ENCODE measurements around the gene STK32C.
"Not testable (repeated sequence)": the region's sequence is repeated elsewhere in the genome, so short reads cannot be mapped to it uniquely, and the experiment has no call there.

Gene STK32C

GRCh38 chr10:132223156-132223590, 84.6 kb downstream of the STK32C start:
- Histone ChIP-seq H2AK5ac (ENCODE audit: low read length) (no peak overlapping the region), H3K4ac (ENCODE audit: low read depth, low read length) (no peak overlapping the region), H4K8ac (ENCODE audit: low read depth, low read length) (no peak overlapping the region), H3K9ac (ENCODE audit: low read length) (no peak overlapping the region), H3K27ac (ENCODE audit: low read depth, low read length) (no peak overlapping the region), H2BK12ac (ENCODE audit: low read length) (no peak overlapping the region), H3K79me1 (ENCODE audit: low read length) (no peaks in the 10 kb centered on the region), H2BK5ac (ENCODE audit: low read depth, low read length, poor library complexity) (no peak overlapping the region), H3K9me3 (ENCODE audit: insufficient read depth, low read depth, low read length) (peaks cover 7% of the 10 kb centered on the region), H3K14ac (ENCODE audit: low read length) (no peak overlapping the region), H3K27me3 (ENCODE audit: insufficient read depth, low read length) (no peaks in the 10 kb centered on the region), H3K4me1 (ENCODE audit: control insufficient read depth in 1 of 2, insufficient read depth in 2 of 2, low read length in 2 of 2) (no peaks in the 10 kb centered on the region), H3K4me2 (ENCODE audit: low read length) (no peak overlapping the region), H3K36me3 (ENCODE audit: control insufficient read depth in 1 of 2, insufficient read depth in 2 of 2, low read length in 2 of 2) (no peaks in the 10 kb centered on the region), H3K79me2 (ENCODE audit: control insufficient read depth, insufficient read depth, low read length, poor library complexity) (no peaks in the 10 kb centered on the region), H2AFZ (ENCODE audit: insufficient read depth, low read length, poor library complexity) (no peak overlapping the region), H2BK120ac (ENCODE audit: insufficient read depth, low read length, poor library complexity) (no peak overlapping the region), H3K4me3 (ENCODE audit: low read depth, low read length) (no peak overlapping the region), H3K23ac (ENCODE audit: low read length) (no peak overlapping the region), H3K18ac (ENCODE audit: low read length) (no peak overlapping the region), H4K91ac (ENCODE audit: low read depth, low read length) (no peak overlapping the region), H4K12ac (ENCODE audit: low read depth, low read length) (no peak overlapping the region)
- DNase-seq = peak; percentile 78 to 84
- no CpG with 5 or more reads among the region's 16 CpGs for WGBS (ENCODE audit: extremely low coverage, insufficient coverage, insufficient read length)

- Histone ChIP-seq H4K8ac (ENCODE audit: low read depth, low read length) (no peak overlapping the region), H3K9me3 (ENCODE audit: insufficient read depth, low read depth, low read length) (peaks cover 8% of the 10 kb centered on the region), H3K23ac (ENCODE audit: low read length) (no peak overlapping the region), H3K9ac (ENCODE audit: low read length) (no peak overlapping the region), H2BK12ac (ENCODE audit: low read length) (no peak overlapping the region), H3K4me1 (ENCODE audit: control insufficient read depth in 1 of 2, insufficient read depth in 2 of 2, low read length in 2 of 2) (no peaks in the 10 kb centered on the region), H3K4me3 (ENCODE audit: low read depth, low read length) (no peak overlapping the region), H2BK120ac (ENCODE audit: insufficient read depth, low read length, poor library complexity) (no peak overlapping the region), H4K12ac (ENCODE audit: low read depth, low read length) (no peak overlapping the region), H3K79me2 (ENCODE audit: control insufficient read depth, insufficient read depth, low read length, poor library complexity) (no peaks in the 10 kb centered on the region), H2BK5ac (ENCODE audit: low read depth, low read length, poor library complexity) (no peak overlapping the region), H3K4me2 (ENCODE audit: low read length) (no peak overlapping the region), H2AFZ (ENCODE audit: insufficient read depth, low read length, poor library complexity) (no peak overlapping the region), H3K18ac (ENCODE audit: low read length) (no peak overlapping the region), H2AK5ac (ENCODE audit: low read length) (no peak overlapping the region), H3K27ac (ENCODE audit: low read depth, low read length) (no peak overlapping the region), H3K14ac (ENCODE audit: low read length) (no peak overlapping the region), H3K27me3 (ENCODE audit: insufficient read depth, low read length) (no peaks in the 10 kb centered on the region), H3K79me1 (ENCODE audit: low read length) (no peaks in the 10 kb centered on the region), H3K36me3 (ENCODE audit: control insufficient read depth in 1 of 2, insufficient read depth in 2 of 2, low read length in 2 of 2) (no peaks in the 10 kb centered on the region), H3K4ac (ENCODE audit: low read depth, low read length) (no peak overlapping the region), H4K91ac (ENCODE audit: low read depth, low read length) (no peak overlapping the region)
- DNase-seq = no peak
- no CpG with 5 or more reads among the region's 21 CpGs for WGBS (ENCODE audit: extremely low coverage, insufficient coverage, insufficient read length)
These were observed 85.0 kb downstream of the STK32C start for GRCh38 chr10:132222726-132223125.

- no CpG with 5 or more reads among the region's 18 CpGs for WGBS (ENCODE audit: extremely low coverage, insufficient coverage, insufficient read length)
- H2AFZ ChIP-seq (ENCODE audit: insufficient read depth, low read length, poor library complexity); H3K27ac ChIP-seq (ENCODE audit: low read depth, low read length); DNase-seq; H2BK12ac ChIP-seq (ENCODE audit: low read length); H3K18ac ChIP-seq (ENCODE audit: low read length); H3K14ac ChIP-seq (ENCODE audit: low read length); H4K12ac ChIP-seq (ENCODE audit: low read depth, low read length); H2BK120ac ChIP-seq (ENCODE audit: insufficient read depth, low read length, poor library complexity); H3K4me1 ChIP-seq (ENCODE audit: control insufficient read depth in 1 of 2, insufficient read depth in 2 of 2, low read length in 2 of 2); H2AK5ac ChIP-seq (ENCODE audit: low read length); H4K8ac ChIP-seq (ENCODE audit: low read depth, low read length); H3K27me3 ChIP-seq (ENCODE audit: insufficient read depth, low read length); H3K4ac ChIP-seq (ENCODE audit: low read depth, low read length); H3K9ac ChIP-seq (ENCODE audit: low read length); H3K4me3 ChIP-seq (ENCODE audit: low read depth, low read length); H3K36me3 ChIP-seq (ENCODE audit: control insufficient read depth in 1 of 2, insufficient read depth in 2 of 2, low read length in 2 of 2); H3K79me1 ChIP-seq (ENCODE audit: low read length); H4K91ac ChIP-seq (ENCODE audit: low read depth, low read length); H3K4me2 ChIP-seq (ENCODE audit: low read length); H3K23ac ChIP-seq (ENCODE audit: low read length); H3K79me2 ChIP-seq (ENCODE audit: control insufficient read depth, insufficient read depth, low read length, poor library complexity); H2BK5ac ChIP-seq (ENCODE audit: low read depth, low read length, poor library complexity): not testable (repeated sequence)
- peaks cover 15% of the 10 kb centered on the region for H3K9me3 ChIP-seq (ENCODE audit: insufficient read depth, low read depth, low read length)
These were observed 86.8 kb downstream of the STK32C start for GRCh38 chr10:132220996-132221395.

GRCh38 chr10:132220061-132220460, 87.7 kb downstream of the STK32C start:
- no peak overlapping the region for H3K9ac ChIP-seq (ENCODE audit: low read length)
- no peak overlapping the region for H2AK5ac ChIP-seq (ENCODE audit: low read length)
- H3K9me3 ChIP-seq (ENCODE audit: insufficient read depth, low read depth, low read length) = peaks cover 16% of the 10 kb centered on the region
- H3K79me2 ChIP-seq (ENCODE audit: control insufficient read depth, insufficient read depth, low read length, poor library complexity) = no peaks in the 10 kb centered on the region
- no peaks in the 10 kb centered on the region for H3K27me3 ChIP-seq (ENCODE audit: insufficient read depth, low read length)
- no peak overlapping the region for H3K23ac ChIP-seq (ENCODE audit: low read length)
- no peak overlapping the region for H2BK12ac ChIP-seq (ENCODE audit: low read length)
- H3K4me3 ChIP-seq (ENCODE audit: low read depth, low read length) = no peak overlapping the region
- no peak overlapping the region for H3K4ac ChIP-seq (ENCODE audit: low read depth, low read length)
- DNase-seq = no peak
- H3K4me1 ChIP-seq (ENCODE audit: control insufficient read depth in 1 of 2, insufficient read depth in 2 of 2, low read length in 2 of 2) = no peaks in the 10 kb centered on the region
- H2AFZ ChIP-seq (ENCODE audit: insufficient read depth, low read length, poor library complexity) = no peak overlapping the region
- H3K27ac ChIP-seq (ENCODE audit: low read depth, low read length) = no peak overlapping the region
- no peak overlapping the region for H4K91ac ChIP-seq (ENCODE audit: low read depth, low read length)
- no peak overlapping the region for H2BK5ac ChIP-seq (ENCODE audit: low read depth, low read length, poor library complexity)
- H3K4me2 ChIP-seq (ENCODE audit: low read length) = no peak overlapping the region
- H3K79me1 ChIP-seq (ENCODE audit: low read length) = no peaks in the 10 kb centered on the region
- no peak overlapping the region for H3K14ac ChIP-seq (ENCODE audit: low read length)
- no peak overlapping the region for H4K8ac ChIP-seq (ENCODE audit: low read depth, low read length)
- H3K36me3 ChIP-seq (ENCODE audit: control insufficient read depth in 1 of 2, insufficient read depth in 2 of 2, low read length in 2 of 2) = no peaks in the 10 kb centered on the region
- H3K18ac ChIP-seq (ENCODE audit: low read length) = no peak overlapping the region
- no CpG with 5 or more reads among the region's 9 CpGs for WGBS (ENCODE audit: extremely low coverage, insufficient coverage, insufficient read length)
- H2BK120ac ChIP-seq (ENCODE audit: insufficient read depth, low read length, poor library complexity) = no peak overlapping the region
- H4K12ac ChIP-seq (ENCODE audit: low read depth, low read length) = no peak overlapping the region

Data from trophoblast cell (in vitro differentiated cells and primary cell).